Pancreas (tissue), 10 donors: ENCODE data around the gene GDF3. TPM values are rescaled to one million over a fixed set of nuclear protein-coding genes. Genes with fewer than 3 reads are reported as not detected.

Experiments used
- ATAC-seq, 4 donors: fragments of 200-7000 bp; cut with Tn5 transposase; one replicate each; pipeline versions ENCODE4 v1.8.0 to v1.9.1; 2020; ENCODE audit warnings: mild to moderate bottlenecking in 4 of 4, moderate library complexity in 4 of 4
- DNase-seq, 6 donors: peaks; one replicate each; pipeline ENCODE4 v3.0.0-alpha.2; 2020
- FAIRE-seq: peaks from 2 replicates; lab custom pipeline; 2012; peaks lifted over from hg19 to GRCh38; lab: Jason Lieb, UNC
- H3K27ac ChIP-seq, 4 donors: fragments of 200-600 bp; sonication (generic); 1 replicate in 3 of 4; 2 replicates in 1 of 4; pipeline versions ENCODE4 v1.5.0 to v1.8.0; 2020
- H3K27me3 ChIP-seq, 4 donors: fragments of 200-600 bp; one replicate each; pipeline ENCODE4 v1.8.0; 2021
- H3K36me3 ChIP-seq, 3 donors: fragments of 200-600 bp; sonication (generic) in 1 of 3; one replicate each; pipeline versions ENCODE4 v1.5.0 to v1.8.0; 2020 to 2021
- H3K4me1 ChIP-seq, 3 donors: fragments of 200-600 bp; one replicate each; pipeline ENCODE4 v1.8.0; 2021
- H3K4me3 ChIP-seq, 4 donors: fragments of 200-600 bp; sonication (generic) in 2 of 4; one replicate each; pipeline versions ENCODE4 v1.5.0 to v1.8.0; 2020 to 2021
- H3K9me3 ChIP-seq, 4 donors: fragments of 200-600 bp; one replicate each; pipeline ENCODE4 v1.8.0; 2021
- CTCF ChIP-seq, 4 donors: fragments of 200-600 bp; sonication (generic) in 3 of 4; IDR thresholded peaks; one replicate each; pipeline versions ENCODE4 v1.5.0 to v1.8.0; 2021; ENCODE audit warnings: antibody characterized with exemption in 4 of 4
- WGBS, 2 donors: extraction: QIAGEN DNeasy Blood & Tissue Kit; methylation state at CpG; one replicate each; pipeline ENCODE4 v1.1.7; 2013; 5-methylcytosine and 5-hydroxymethylcytosine counted together
- intact Hi-C, 3 donors: fragments of 100-400 bp; cut with DNase I; formaldehyde crosslinking; loops; one replicate each; pipeline versions ENCODE4 v1.11.1 to v1.14.2; 2022
- polyA plus RNA-seq, 2 donors: library from polyadenylated mRNA; stranded (reverse); fragments of 200-250 nt; gene quantifications; one replicate each; pipeline ENCODE4 v1.2.3, GENCODE V29; 2013
- total RNA-seq, 6 donors: library from RNA; stranded (reverse); fragmentation: NEBNext Ultra II Directional in 4 of 6; extraction: Animal tissue kit (Norgen Biotek cat#: 25700) in 4 of 6; gene quantifications; one replicate each; pipeline versions ENCODE4 v1.2.1 to v1.2.4, GENCODE V29; 2021 to 2023
- donor health status: healthy with polysubstance abuse.
- donor health status: DM: no; HTN: no; CAD: no; lungs with moderate emphysema.
- donor health status: DM: no; HTN: no; CAD: no.
- donor health status: control.
- donor health status: control.
- donor health status: Bipolar disorder and iron deficiency.
- donor health status: DM: yes; HTN: yes; CAD: no.
- donor health status: DM: no; HTN: no; CAD: no.
- donor health status: DM: no; HTN: no; CAD: no.
- donor health status: DM: yes; HTN: yes; CAD: no.

The GDF3 gene
- total and polyA plus RNA-seq, 8 donors = 0.07 TPM; not detected in 7

GRCh38 chr12:7709969-7710675 lies 14.5 kb upstream of the GDF3 start:
- ATAC-seq (no peak), FAIRE-seq (no peak)
- WGBS, 2 donors = 47 to 53% methylated on average over 8 of the region's 8 CpGs

DNA sequence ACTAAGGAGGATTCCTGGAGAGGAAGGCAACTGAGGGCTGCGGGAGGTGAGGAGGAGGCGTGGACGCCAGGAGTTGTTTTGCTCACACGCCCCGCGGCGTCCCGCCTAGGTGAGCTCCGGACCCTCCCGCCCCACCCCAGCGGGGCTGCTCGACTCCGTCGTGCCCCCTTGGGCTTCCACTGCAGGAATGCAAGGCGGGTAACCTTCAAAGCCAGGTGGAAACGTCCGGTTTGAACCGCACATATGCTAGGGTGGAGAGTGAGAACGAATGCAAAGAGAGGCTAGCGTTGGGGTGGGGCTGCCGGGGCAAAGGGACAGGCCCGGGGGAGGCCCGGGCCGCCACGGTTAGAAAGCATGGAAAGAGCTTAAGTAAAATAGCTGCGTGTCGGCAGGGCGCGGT lies 10.3 kb upstream of the GDF3 start:
- intact Hi-C loops = no loop called here
- Histone ChIP-seq H3K36me3 (no peaks in the 10 kb centered on the region), H3K4me1 (no peaks in the 10 kb centered on the region), H3K9me3 (no peaks in the 10 kb centered on the region), H3K4me3 (no peak overlapping the region), H3K27ac (no peak overlapping the region), H3K27me3 (no peaks in the 10 kb centered on the region)
- ATAC-seq (no peak), DNase-seq (no peak), FAIRE-seq (no peak)
- WGBS, 2 donors = 79 to 87% methylated on average over 29 of the region's 29 CpGs
- no peak for TF ChIP-seq CTCF (IDR thresholded peaks at IDR 0.05)

More at GRCh38 chr12:7709969-7710675, 14.5 kb upstream of the GDF3 start:
- no peaks in the 10 kb centered on the region for H3K36me3 ChIP-seq
- H3K27ac ChIP-seq = no peak overlapping the region
- no peak overlapping the region for H3K4me3 ChIP-seq
- no peak for DNase-seq
- intact Hi-C loops = no loop called here
- TF ChIP-seq CTCF (IDR thresholded peaks at IDR 0.05) = no peak
- H3K27me3 ChIP-seq = no peaks in the 10 kb centered on the region
- H3K4me1 ChIP-seq = no peaks in the 10 kb centered on the region
- no peaks in the 10 kb centered on the region for H3K9me3 ChIP-seq

- no peak for TF ChIP-seq CTCF (IDR thresholded peaks at IDR 0.05)
- ATAC-seq = no peak
- Histone ChIP-seq H3K4me3 (no peak overlapping the region), H3K27ac (no peak overlapping the region), H3K36me3 (no peaks in the 10 kb centered on the region), H3K4me1 (no peaks in the 10 kb centered on the region), H3K9me3 (no peaks in the 10 kb centered on the region), H3K27me3 (no peaks in the 10 kb centered on the region)
- intact Hi-C loops = no loop called here
- WGBS, 2 donors = 57% methylated on average over 10 of the region's 10 CpGs
- FAIRE-seq = no peak
- DNase-seq = no peak
Observed at GRCh38 chr12:7695237-7695560, 376 bp downstream of the GDF3 start.

DNA sequence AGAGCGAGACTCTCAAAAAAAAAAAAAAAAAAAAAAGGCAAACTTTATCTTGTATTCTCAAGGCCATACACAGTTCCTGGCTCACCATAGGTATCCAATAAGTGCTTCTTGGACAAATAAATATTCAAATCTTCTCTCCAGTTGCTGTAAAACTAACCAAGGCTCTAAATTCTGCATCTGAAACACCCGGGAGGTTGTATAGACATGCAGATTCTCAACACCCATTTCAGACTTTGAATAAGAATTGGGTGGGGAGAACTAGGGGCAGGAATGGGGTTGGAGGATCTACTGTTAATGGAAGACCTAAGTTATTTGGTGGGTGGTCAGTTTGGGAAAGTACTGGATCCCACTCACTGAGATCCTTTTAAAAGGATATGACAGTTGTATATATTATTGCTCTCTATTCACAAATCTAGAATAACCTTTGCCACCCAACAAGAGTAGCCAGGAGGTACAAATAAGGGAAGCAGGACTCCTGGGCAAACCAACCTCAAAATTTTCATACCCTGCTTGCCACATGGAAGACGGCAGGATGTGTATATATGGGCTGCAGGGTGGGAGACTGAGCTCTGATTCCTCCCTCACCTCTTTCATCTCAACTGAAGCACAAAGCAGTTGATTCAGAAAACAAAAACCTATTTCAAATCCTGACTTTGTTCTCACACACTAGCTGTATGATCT lies 879 bp downstream of the GDF3 start:
- intact Hi-C loops = no loop called here
- no peak for FAIRE-seq
- 50 to 59% methylated on average over 3 of the region's 3 CpGs for WGBS, 2 donors

More for the DNA sequence above, 879 bp downstream of the GDF3 start:
- Histone ChIP-seq H3K36me3 (no peaks in the 10 kb centered on the region), H3K27me3 (no peaks in the 10 kb centered on the region), H3K27ac (no peak overlapping the region), H3K4me3 (no peak overlapping the region), H3K9me3 (no peaks in the 10 kb centered on the region), H3K4me1 (no peaks in the 10 kb centered on the region)
- no peak for TF ChIP-seq CTCF (IDR thresholded peaks at IDR 0.05)
- ATAC-seq (no peak), DNase-seq (no peak)
